Vagina (tissue), 2 donors: ENCODE results near the gene CEMIP2. TPM values are rescaled to one million over a fixed set of nuclear protein-coding genes. Genes with fewer than 3 reads are reported as not detected.

ENCODE experiments used
- DNase-seq, 2 donors: peaks; one replicate each; pipeline ENCODE4 v3.0.0-alpha.2; 2017; ENCODE audit errors: extremely low spot score in 2 of 2
- H3K27ac ChIP-seq: fragments of 200-600 bp; sonication (generic); one replicate; pipeline ENCODE4 v1.5.1; 2019
- H3K27me3 ChIP-seq: fragments of 200-600 bp; sonication (generic); one replicate; pipeline ENCODE4 v1.5.1; 2019
- H3K36me3 ChIP-seq, 2 donors: fragments of 200-600 bp; sonication (generic); one replicate each; pipeline ENCODE4 v1.5.1; 2017 to 2019
- H3K4me1 ChIP-seq: fragments of 200-600 bp; sonication (generic); one replicate; pipeline ENCODE4 v1.5.1; 2019
- H3K4me3 ChIP-seq, 2 donors: fragments of 200-600 bp; sonication (generic); 1 replicate in 1 of 2; 2 replicates in 1 of 2; pipeline ENCODE4 v1.5.1; 2016 to 2019
- H3K9me3 ChIP-seq: fragments of 200-600 bp; sonication (generic); one replicate; pipeline ENCODE4 v1.5.1; 2019
- POLR2A ChIP-seq, 2 donors: fragments of 450-650 bp; IDR thresholded peaks; one replicate each; pipeline ENCODE4 v1.6.1; 2017; ENCODE audit warnings: antibody characterized with exemption in 2 of 2, mild to moderate bottlenecking in 2 of 2, moderate library complexity in 2 of 2
- POLR2AphosphoS5 ChIP-seq, 2 donors: sonication (generic); formaldehyde crosslinking; IDR thresholded peaks; one replicate each; pipeline ENCODE4 v1.9.0; 2017; ENCODE audit warnings: antibody characterized with exemption in 2 of 2, mild to moderate bottlenecking in 2 of 2, low read depth in 1 of 2; ENCODE audit not compliant: insufficient read depth in 1 of 2
- intact Hi-C: fragments of 100-400 bp; cut with DNase I; formaldehyde crosslinking; loops from one replicate; pipeline ENCODE4 v1.15.1; 2023
- total RNA-seq: library from RNA; depleted of rRNA; stranded (reverse); fragments of >200 nt; gene quantifications from one replicate; pipeline ENCODE4 v1.2.3, GENCODE V29; 2016
- TF ChIP-seq, protein P1 (sequence below), 3 experiments: fragments of 450-650 bp in 2 of 3; fragments of 200-600 bp in 1 of 3; sonication (generic) in 1 of 3; IDR thresholded peaks; one replicate each; pipeline ENCODE4 v1.5.1; 2017 to 2019; ENCODE audit warnings: antibody characterized with exemption in 3 of 3, mild to moderate bottlenecking in 2 of 3, moderate library complexity in 2 of 3

Gene CEMIP2
- total RNA-seq, 1 donor from 2014 or later = 46.7 TPM

DNA sequence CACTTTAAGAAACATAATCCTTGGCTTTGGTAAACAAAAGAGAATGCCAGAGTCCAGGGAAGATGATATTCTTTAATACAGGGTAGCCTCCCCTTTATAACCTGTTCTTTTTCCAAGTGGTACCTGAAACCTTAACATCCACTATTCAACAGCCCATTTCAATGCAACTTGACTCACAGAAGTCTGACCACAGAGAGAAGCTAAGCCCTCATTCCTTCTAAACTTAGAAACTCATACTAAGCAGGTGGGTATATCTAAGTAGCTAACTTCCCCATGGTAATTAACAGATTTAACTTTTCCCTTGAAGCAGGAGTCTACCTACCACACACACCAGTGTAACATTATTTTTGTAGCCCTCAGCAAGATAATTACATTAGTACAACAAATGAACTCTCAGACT lies 91.9 kb downstream of the CEMIP2 start:
- intact Hi-C loops = no loop called here
- no peak for TF ChIP-seq POLR2AphosphoS5 (IDR thresholded peaks at IDR 0.05; ENCODE audit: insufficient read depth in 1 of 2, low read depth in 1 of 2)
- no peak for TF ChIP-seq POLR2A (IDR thresholded peaks at IDR 0.05)
- DNase-seq = no peak

DNA sequence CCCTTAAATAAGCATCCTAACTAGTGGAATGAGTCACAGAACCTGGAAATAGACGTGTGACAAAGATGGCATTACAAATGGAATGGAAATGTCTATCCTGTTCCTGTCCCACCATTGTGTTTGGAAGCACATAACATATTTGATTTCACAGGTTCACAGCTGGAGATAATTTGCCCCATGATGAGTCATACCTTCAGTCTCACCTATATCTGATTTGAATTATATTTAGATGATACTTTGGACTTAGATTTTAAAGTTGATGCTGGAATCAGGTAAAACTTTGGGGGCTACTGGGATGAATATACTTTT lies 92.5 kb downstream of the CEMIP2 start:
- no peak overlapping the region for H3K4me3 ChIP-seq
- H3K27ac ChIP-seq = no peak overlapping the region
- no peaks in the 10 kb centered on the region for H3K36me3 ChIP-seq
- no peaks in the 10 kb centered on the region for H3K27me3 ChIP-seq
- no peaks in the 10 kb centered on the region for H3K9me3 ChIP-seq
- intact Hi-C loops = no loop called here
- DNase-seq = no peak
- no peaks in the 10 kb centered on the region for H3K4me1 ChIP-seq
- TF ChIP-seq, protein P1, sequence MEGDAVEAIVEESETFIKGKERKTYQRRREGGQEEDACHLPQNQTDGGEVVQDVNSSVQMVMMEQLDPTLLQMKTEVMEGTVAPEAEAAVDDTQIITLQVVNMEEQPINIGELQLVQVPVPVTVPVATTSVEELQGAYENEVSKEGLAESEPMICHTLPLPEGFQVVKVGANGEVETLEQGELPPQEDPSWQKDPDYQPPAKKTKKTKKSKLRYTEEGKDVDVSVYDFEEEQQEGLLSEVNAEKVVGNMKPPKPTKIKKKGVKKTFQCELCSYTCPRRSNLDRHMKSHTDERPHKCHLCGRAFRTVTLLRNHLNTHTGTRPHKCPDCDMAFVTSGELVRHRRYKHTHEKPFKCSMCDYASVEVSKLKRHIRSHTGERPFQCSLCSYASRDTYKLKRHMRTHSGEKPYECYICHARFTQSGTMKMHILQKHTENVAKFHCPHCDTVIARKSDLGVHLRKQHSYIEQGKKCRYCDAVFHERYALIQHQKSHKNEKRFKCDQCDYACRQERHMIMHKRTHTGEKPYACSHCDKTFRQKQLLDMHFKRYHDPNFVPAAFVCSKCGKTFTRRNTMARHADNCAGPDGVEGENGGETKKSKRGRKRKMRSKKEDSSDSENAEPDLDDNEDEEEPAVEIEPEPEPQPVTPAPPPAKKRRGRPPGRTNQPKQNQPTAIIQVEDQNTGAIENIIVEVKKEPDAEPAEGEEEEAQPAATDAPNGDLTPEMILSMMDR (IDR thresholded peaks at IDR 0.05) = no peak
- TF ChIP-seq POLR2AphosphoS5 (IDR thresholded peaks at IDR 0.05; ENCODE audit: insufficient read depth in 1 of 2, low read depth in 1 of 2) = no peak
- TF ChIP-seq POLR2A (IDR thresholded peaks at IDR 0.05) = no peak

More for the DNA sequence above, 91.9 kb downstream of the CEMIP2 start:
- H3K27me3 ChIP-seq = no peaks in the 10 kb centered on the region
- no peaks in the 10 kb centered on the region for H3K9me3 ChIP-seq
- H3K4me3 ChIP-seq = no peak overlapping the region
- H3K27ac ChIP-seq = no peak overlapping the region
- no peaks in the 10 kb centered on the region for H3K36me3 ChIP-seq
- no peaks in the 10 kb centered on the region for H3K4me1 ChIP-seq

DNA sequence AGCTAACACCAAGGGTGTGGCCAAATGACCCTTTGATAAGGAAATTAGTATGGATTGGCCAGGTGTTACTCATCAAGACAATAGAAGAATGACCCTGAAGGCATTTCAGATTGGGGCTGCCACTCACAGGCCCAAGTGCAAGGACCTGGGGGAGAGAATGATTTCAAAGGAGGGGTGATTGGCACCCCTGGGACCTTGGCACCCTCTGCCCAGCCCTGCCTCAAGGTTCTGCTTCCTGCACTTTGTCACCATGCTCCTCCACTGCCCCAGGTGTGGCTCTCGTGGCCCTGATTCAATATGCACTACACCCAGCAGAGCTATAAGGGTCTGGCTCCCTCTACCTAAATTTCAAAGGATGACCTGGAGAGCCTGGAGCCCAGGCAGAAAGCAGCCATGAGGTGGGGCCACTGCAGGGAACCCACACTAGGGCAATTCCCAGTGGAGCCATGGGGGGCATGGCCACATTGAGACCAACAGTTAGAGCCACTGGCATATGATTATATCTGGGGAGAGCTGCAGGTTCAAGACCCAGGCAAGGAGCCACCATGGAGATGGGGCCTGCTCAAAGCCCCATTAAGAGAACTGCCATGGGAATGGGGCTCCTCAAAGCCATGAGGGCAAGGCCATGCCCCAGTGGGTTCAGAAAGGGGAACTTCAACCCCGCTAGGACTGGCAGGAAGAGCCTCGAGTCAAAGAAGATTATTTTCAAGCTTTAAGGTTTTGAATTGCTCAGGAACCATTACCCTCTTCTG lies 93.0 kb downstream of the CEMIP2 start:
- H3K9me3 ChIP-seq = no peaks in the 10 kb centered on the region
- no peaks in the 10 kb centered on the region for H3K36me3 ChIP-seq
- DNase-seq = no peak
- no peak overlapping the region for H3K4me3 ChIP-seq
- intact Hi-C loops = no loop called here
- H3K27me3 ChIP-seq = no peaks in the 10 kb centered on the region
- H3K27ac ChIP-seq = no peak overlapping the region
- H3K4me1 ChIP-seq = no peaks in the 10 kb centered on the region
- TF ChIP-seq, protein P1 (IDR thresholded peaks at IDR 0.05) = no peak
- no peak for TF ChIP-seq POLR2AphosphoS5 (IDR thresholded peaks at IDR 0.05; ENCODE audit: insufficient read depth in 1 of 2, low read depth in 1 of 2)
- no peak for TF ChIP-seq POLR2A (IDR thresholded peaks at IDR 0.05)

DNA sequence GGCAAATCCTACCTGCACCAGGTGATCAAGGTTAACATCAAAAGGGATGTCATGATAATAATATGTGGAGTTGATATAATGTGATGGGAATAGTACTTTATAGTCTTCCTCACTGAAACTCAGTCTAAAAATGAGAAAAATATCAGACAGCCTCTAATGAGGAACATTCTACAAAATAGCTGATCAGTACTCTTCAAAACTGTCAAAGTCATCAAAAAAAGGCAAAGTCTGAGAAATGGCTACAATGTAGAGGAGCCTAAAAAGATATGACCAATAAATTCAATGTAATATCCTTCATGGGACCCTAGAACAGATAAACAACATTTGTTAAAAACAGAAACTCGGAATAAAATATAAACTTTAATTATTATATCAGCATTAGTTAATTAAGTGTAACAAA lies 95.7 kb downstream of the CEMIP2 start:
- intact Hi-C loops = no loop called here
- Histone ChIP-seq H3K27ac (no peak overlapping the region), H3K4me1 (no peaks in the 10 kb centered on the region), H3K9me3 (no peaks in the 10 kb centered on the region), H3K27me3 (no peaks in the 10 kb centered on the region), H3K36me3 (no peaks in the 10 kb centered on the region), H3K4me3 (no peak overlapping the region)
- TF ChIP-seq, protein P1 (IDR thresholded peaks at IDR 0.05) = no peak
- TF ChIP-seq POLR2A (IDR thresholded peaks at IDR 0.05) (no peak), POLR2AphosphoS5 (IDR thresholded peaks at IDR 0.05; ENCODE audit: insufficient read depth in 1 of 2, low read depth in 1 of 2) (no peak)
- DNase-seq = no peak

DNA sequence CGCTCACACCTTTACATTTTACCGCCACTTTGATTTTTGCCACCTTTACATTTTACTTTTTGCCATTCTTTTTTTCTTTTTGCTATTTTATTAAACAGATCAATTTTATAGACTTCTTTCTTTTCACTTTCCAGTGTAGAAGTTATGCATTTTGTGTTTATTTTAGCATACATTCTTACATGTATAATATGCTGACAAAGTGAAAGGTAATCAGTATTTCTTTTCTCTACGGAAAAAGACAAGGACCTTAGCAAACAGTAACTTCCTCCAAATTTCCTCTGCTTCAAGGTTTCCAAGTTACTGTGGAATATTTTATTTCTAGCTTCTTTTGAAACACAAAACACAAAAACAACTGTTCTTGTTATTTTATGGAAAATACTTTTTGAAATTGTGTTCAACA lies 97.0 kb downstream of the CEMIP2 start:
- Histone ChIP-seq H3K27ac (no peak overlapping the region), H3K9me3 (no peaks in the 10 kb centered on the region), H3K4me1 (no peaks in the 10 kb centered on the region), H3K4me3 (no peak overlapping the region), H3K27me3 (no peaks in the 10 kb centered on the region), H3K36me3 (no peaks in the 10 kb centered on the region)
- TF ChIP-seq POLR2AphosphoS5 (IDR thresholded peaks at IDR 0.05; ENCODE audit: insufficient read depth in 1 of 2, low read depth in 1 of 2) (no peak), POLR2A (IDR thresholded peaks at IDR 0.05) (no peak)
- intact Hi-C loops = no loop called here
- no peak for DNase-seq

DNA sequence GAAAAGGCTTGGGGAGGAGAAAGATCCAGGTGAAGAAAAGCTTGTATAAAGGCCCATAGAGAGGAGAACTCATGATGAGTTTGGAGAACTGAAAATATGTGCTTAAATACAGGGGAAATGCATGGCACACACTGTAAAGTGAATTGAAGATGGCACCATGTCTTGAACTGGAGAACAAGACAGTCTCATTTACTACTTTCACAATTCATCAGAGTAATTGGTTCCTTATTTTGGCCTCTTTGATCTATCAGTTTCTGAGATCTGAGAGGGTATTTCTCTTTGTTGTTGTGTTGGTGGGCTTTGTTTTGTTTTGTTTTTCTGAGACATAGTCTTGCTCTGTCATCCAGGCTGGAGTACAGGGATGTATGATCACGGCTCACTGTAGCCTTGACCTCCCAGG lies 98.2 kb downstream of the CEMIP2 start:
- Histone ChIP-seq H3K4me1 (no peaks in the 10 kb centered on the region), H3K27ac (no peak overlapping the region), H3K4me3 (no peak overlapping the region), H3K36me3 (no peaks in the 10 kb centered on the region), H3K27me3 (no peaks in the 10 kb centered on the region), H3K9me3 (no peaks in the 10 kb centered on the region)
- TF ChIP-seq POLR2AphosphoS5 (IDR thresholded peaks at IDR 0.05; ENCODE audit: insufficient read depth in 1 of 2, low read depth in 1 of 2) = no peak
- no peak for TF ChIP-seq POLR2A (IDR thresholded peaks at IDR 0.05)
- TF ChIP-seq, protein P1 (IDR thresholded peaks at IDR 0.05) = no peak
- intact Hi-C loops = no loop called here
- no peak for DNase-seq
